BJ (cell line): Measurements from ENCODE around the gene MYO7A. TPM values are rescaled to one million over a fixed set of nuclear protein-coding genes. Genes with fewer than 3 reads are reported as not detected.

Source experiments
- CTCF ChIA-PET: fragments of 350-600 bp; formaldehyde crosslinking; extraction: SDS; loops from one replicate; lab custom pipeline; 2021; ENCODE audit warnings: antibody characterized with exemption, inconsistent platforms; lab: Yijun Ruan, JAX
- POLR2A ChIA-PET: fragments of 300-600 bp; sonication (Branson Sonifier 250); formaldehyde crosslinking; extraction: SDS; loops from one replicate; lab custom pipeline; 2021; ENCODE audit warnings: antibody characterized with exemption; lab: Charles Lee
- DNase-seq: peaks from one replicate; pipeline ENCODE4 v3.0.0-alpha.2; 2011; ENCODE audit warnings: low read depth
- H3K27me3 ChIP-seq: 2 replicates; pipeline ENCODE4 v1.6.0; 2011; ENCODE audit warnings: low read length; ENCODE audit not compliant: control insufficient read depth, insufficient read depth
- H3K36me3 ChIP-seq: 2 replicates; pipeline ENCODE4 v1.5.1; 2011; ENCODE audit warnings: low read length; ENCODE audit not compliant: control insufficient read depth, insufficient read depth
- H3K4me3 ChIP-seq: 2 replicates; pipeline ENCODE4 v1.5.1; 2011; ENCODE audit warnings: low read depth, mild to moderate bottlenecking, control low read depth, low read length
- CTCF ChIP-seq: IDR thresholded peaks from 2 replicates; pipeline ENCODE4 v1.5.1; 2011; ENCODE audit warnings: low read depth, mild to moderate bottlenecking, control low read depth, inconsistent platforms, low read length, moderate library complexity; ENCODE audit not compliant: insufficient read depth
- polyA plus RNA-seq: library from polyadenylated mRNA; depleted of rRNA; stranded (reverse); fragments of >200 nt; gene quantifications from 2 replicates; pipeline ENCODE4 v1.2.3, GENCODE V29; 2011

MYO7A gene
- polyA plus RNA-seq, 1 experiment = 0.01 TPM

- TF ChIP-seq CTCF = no peak
- Histone ChIP-seq H3K27me3 (peaks cover 6% of the 10 kb centered on the region), H3K36me3 (no peaks in the 10 kb centered on the region), H3K4me3 (no peak overlapping the region)
- DNase-seq = no peak
- CTCF ChIA-PET = interaction anchor here (1.7 to 10.7 kb wide), 2 partner anchors 54 to 364 kb away, joined by 3 to 167 read pairs; partner anchors contain the start of gene MYO7A
- POLR2A ChIA-PET = no interaction called here
These were observed 56.3 kb downstream of the MYO7A start for GRCh38 chr11:77184136-77184860.

GRCh38 chr11:77186302-77186701 lies 58.3 kb downstream of the MYO7A start:
- POLR2A ChIA-PET = no interaction called here
- CTCF ChIA-PET = interaction anchor here (0.9 to 10.7 kb wide), 8 partner anchors 9 to 367 kb away, joined by 3 to 167 read pairs (median 4); partner anchors contain the start of gene MYO7A
- no peaks in the 10 kb centered on the region for H3K36me3 ChIP-seq
- H3K27me3 ChIP-seq = peaks cover 6% of the 10 kb centered on the region
- no peak overlapping the region for H3K4me3 ChIP-seq
- no peak for TF ChIP-seq CTCF
- no peak for DNase-seq

GRCh38 chr11:77187111-77187750 lies 59.2 kb downstream of the MYO7A start:
- Histone ChIP-seq H3K27me3 (peaks cover 6% of the 10 kb centered on the region), H3K4me3 (no peak overlapping the region), H3K36me3 (no peaks in the 10 kb centered on the region)
- POLR2A ChIA-PET = no interaction called here
- no peak for DNase-seq
- no peak for TF ChIP-seq CTCF
- CTCF ChIA-PET = interaction anchor here (0.6 to 10.7 kb wide), 28 partner anchors 8 to 463 kb away, joined by 3 to 167 read pairs (median 5); partner anchors contain the start of gene MYO7A

GRCh38 chr11:77187776-77188632 lies 60.0 kb downstream of the MYO7A start:
- H3K36me3 ChIP-seq = no peaks in the 10 kb centered on the region
- peaks cover 6% of the 10 kb centered on the region for H3K27me3 ChIP-seq
- ChIA-PET CTCF (interaction anchor here (0.6 to 10.7 kb wide), 43 partner anchors 8 to 464 kb away, joined by 3 to 167 read pairs (median 5); partner anchors contain the start of gene MYO7A), POLR2A (no interaction called here)
- no peak overlapping the region for H3K4me3 ChIP-seq
- peak; percentile 92 for TF ChIP-seq CTCF
- DNase-seq = no peak
